Stimulated activated memory B cell treated with anti-CD40 and anti-IgM and Interleukin-4, amounts not matched to agents 10 μg/mL and 1 μg/mL and 100 μg/mL, for 72 hours (primary cell): Measurements from ENCODE around the gene DHRS7.

ENCODE experiments used
- ATAC-seq: fragments of 150-1000 bp; cut with Tn5 transposase; 2 replicates; pipeline ENCODE4 v1.10.0; 2021
- H3K27ac Mint-ChIP-seq: one replicate; pipeline ENCODE4 v1.8.0; 2022; ENCODE audit warnings: mild to moderate bottlenecking, mixed read lengths
- H3K27me3 Mint-ChIP-seq: one replicate; pipeline ENCODE4 v1.8.0; 2022; ENCODE audit warnings: mixed read lengths
- H3K36me3 Mint-ChIP-seq: one replicate; pipeline ENCODE4 v1.8.0; 2022; ENCODE audit warnings: mixed read lengths
- H3K4me1 Mint-ChIP-seq: one replicate; pipeline ENCODE4 v1.8.0; 2022; ENCODE audit warnings: mixed read lengths
- H3K4me3 Mint-ChIP-seq: one replicate; pipeline ENCODE4 v1.8.0; 2022; ENCODE audit warnings: mild to moderate bottlenecking, moderate library complexity, mixed read lengths
- H3K9me3 Mint-ChIP-seq: one replicate; pipeline ENCODE4 v1.8.0; 2022; ENCODE audit warnings: mixed read lengths

Gene DHRS7

GRCh38 chr14:60195179-60195810 lies 30.1 kb upstream of the DHRS7 start:
- ATAC-seq: peak; percentile 41
- H3K36me3 Mint-ChIP-seq: peaks cover 16% of the 10 kb centered on the region
- peaks cover 12% of the 10 kb centered on the region for H3K9me3 Mint-ChIP-seq
- H3K27ac Mint-ChIP-seq: no peak overlapping the region
- no peaks in the 10 kb centered on the region for H3K4me1 Mint-ChIP-seq
- H3K4me3 Mint-ChIP-seq: no peak overlapping the region
- peaks cover 10% of the 10 kb centered on the region for H3K27me3 Mint-ChIP-seq

GRCh38 chr14:60189923-60190840 lies 25.0 kb upstream of the DHRS7 start:
- Mint-ChIP-seq H3K27me3 (no peaks in the 10 kb centered on the region), H3K27ac (no peak overlapping the region), H3K9me3 (no peaks in the 10 kb centered on the region), H3K4me1 (peaks cover 5% of the 10 kb centered on the region), H3K4me3 (no peak overlapping the region), H3K36me3 (no peaks in the 10 kb centered on the region)
- ATAC-seq: peak; percentile 48

GRCh38 chr14:60188696-60189095 lies 23.5 kb upstream of the DHRS7 start:
- Mint-ChIP-seq H3K4me3 (no peak overlapping the region), H3K4me1 (peaks cover 11% of the 10 kb centered on the region), H3K36me3 (no peaks in the 10 kb centered on the region), H3K9me3 (no peaks in the 10 kb centered on the region), H3K27ac (no peak overlapping the region), H3K27me3 (no peaks in the 10 kb centered on the region)
- ATAC-seq: no peak

GRCh38 chr14:60188115-60188514 lies 22.9 kb upstream of the DHRS7 start:
- Mint-ChIP-seq H3K9me3 (no peaks in the 10 kb centered on the region), H3K4me3 (no peak overlapping the region), H3K27ac (no peak overlapping the region), H3K4me1 (peaks cover 11% of the 10 kb centered on the region), H3K27me3 (no peaks in the 10 kb centered on the region), H3K36me3 (no peaks in the 10 kb centered on the region)
- ATAC-seq: no peak

GRCh38 chr14:60184905-60185555 lies 19.8 kb upstream of the DHRS7 start:
- Mint-ChIP-seq H3K4me3 (no peak overlapping the region), H3K4me1 (peaks cover 11% of the 10 kb centered on the region), H3K27me3 (no peaks in the 10 kb centered on the region), H3K27ac (peak overlapping the region; percentile 81), H3K9me3 (peaks cover 3% of the 10 kb centered on the region), H3K36me3 (no peaks in the 10 kb centered on the region)
- no peak for ATAC-seq

GRCh38 chr14:60184146-60184904 lies 19.1 kb upstream of the DHRS7 start:
- H3K27ac Mint-ChIP-seq: peak overlapping the region; percentile 81
- peaks cover 3% of the 10 kb centered on the region for H3K9me3 Mint-ChIP-seq
- peaks cover 5% of the 10 kb centered on the region for H3K4me1 Mint-ChIP-seq
- no peak for ATAC-seq
- H3K36me3 Mint-ChIP-seq: no peaks in the 10 kb centered on the region
- no peaks in the 10 kb centered on the region for H3K27me3 Mint-ChIP-seq
- H3K4me3 Mint-ChIP-seq: peak overlapping the region; percentile 74

GRCh38 chr14:60183741-60184140 lies 18.5 kb upstream of the DHRS7 start:
- Mint-ChIP-seq H3K27ac (peak overlapping the region; percentile 81), H3K4me1 (peaks cover 5% of the 10 kb centered on the region), H3K27me3 (no peaks in the 10 kb centered on the region), H3K4me3 (peak overlapping the region; percentile 74), H3K36me3 (no peaks in the 10 kb centered on the region), H3K9me3 (peaks cover 3% of the 10 kb centered on the region)
- no peak for ATAC-seq

GRCh38 chr14:60183138-60183537 lies 17.9 kb upstream of the DHRS7 start:
- ATAC-seq: no peak
- Mint-ChIP-seq H3K27ac (peak overlapping the region; percentile 81), H3K4me1 (peaks cover 5% of the 10 kb centered on the region), H3K4me3 (no peak overlapping the region), H3K36me3 (no peaks in the 10 kb centered on the region), H3K27me3 (no peaks in the 10 kb centered on the region), H3K9me3 (peaks cover 6% of the 10 kb centered on the region)

GRCh38 chr14:60179431-60179869 lies 14.3 kb upstream of the DHRS7 start:
- H3K4me3 Mint-ChIP-seq: no peak overlapping the region
- peaks cover 6% of the 10 kb centered on the region for H3K9me3 Mint-ChIP-seq
- H3K4me1 Mint-ChIP-seq: peaks cover 10% of the 10 kb centered on the region
- H3K36me3 Mint-ChIP-seq: no peaks in the 10 kb centered on the region
- no peak for ATAC-seq
- no peaks in the 10 kb centered on the region for H3K27me3 Mint-ChIP-seq
- H3K27ac Mint-ChIP-seq: no peak overlapping the region

GRCh38 chr14:60178820-60179219 lies 13.6 kb upstream of the DHRS7 start:
- H3K36me3 Mint-ChIP-seq: no peaks in the 10 kb centered on the region
- H3K4me1 Mint-ChIP-seq: peaks cover 8% of the 10 kb centered on the region
- no peak overlapping the region for H3K4me3 Mint-ChIP-seq
- no peak overlapping the region for H3K27ac Mint-ChIP-seq
- H3K27me3 Mint-ChIP-seq: no peaks in the 10 kb centered on the region
- ATAC-seq: no peak
- H3K9me3 Mint-ChIP-seq: peaks cover 6% of the 10 kb centered on the region

GRCh38 chr14:60178164-60178563 lies 13.0 kb upstream of the DHRS7 start:
- H3K9me3 Mint-ChIP-seq: peaks cover 6% of the 10 kb centered on the region
- no peaks in the 10 kb centered on the region for H3K27me3 Mint-ChIP-seq
- no peaks in the 10 kb centered on the region for H3K36me3 Mint-ChIP-seq
- ATAC-seq: no peak
- H3K4me1 Mint-ChIP-seq: peaks cover 8% of the 10 kb centered on the region
- no peak overlapping the region for H3K4me3 Mint-ChIP-seq
- no peak overlapping the region for H3K27ac Mint-ChIP-seq

GRCh38 chr14:60175255-60175902 lies 10.2 kb upstream of the DHRS7 start:
- H3K27me3 Mint-ChIP-seq: no peaks in the 10 kb centered on the region
- H3K9me3 Mint-ChIP-seq: peaks cover 2% of the 10 kb centered on the region
- H3K36me3 Mint-ChIP-seq: no peaks in the 10 kb centered on the region
- peak; percentile 45 for ATAC-seq
- H3K4me1 Mint-ChIP-seq: peaks cover 8% of the 10 kb centered on the region
- no peak overlapping the region for H3K4me3 Mint-ChIP-seq
- H3K27ac Mint-ChIP-seq: no peak overlapping the region

GRCh38 chr14:60174352-60175254 lies 9.4 kb upstream of the DHRS7 start:
- ATAC-seq: no peak
- H3K36me3 Mint-ChIP-seq: no peaks in the 10 kb centered on the region
- H3K9me3 Mint-ChIP-seq: peaks cover 2% of the 10 kb centered on the region
- no peak overlapping the region for H3K4me3 Mint-ChIP-seq
- H3K27ac Mint-ChIP-seq: no peak overlapping the region
- H3K4me1 Mint-ChIP-seq: peaks cover 8% of the 10 kb centered on the region
- H3K27me3 Mint-ChIP-seq: no peaks in the 10 kb centered on the region

- H3K36me3 Mint-ChIP-seq: no peaks in the 10 kb centered on the region
- H3K27ac Mint-ChIP-seq: no peak overlapping the region
- H3K4me1 Mint-ChIP-seq: peaks cover 8% of the 10 kb centered on the region
- H3K27me3 Mint-ChIP-seq: no peaks in the 10 kb centered on the region
- no peaks in the 10 kb centered on the region for H3K9me3 Mint-ChIP-seq
- H3K4me3 Mint-ChIP-seq: no peak overlapping the region
- ATAC-seq: no peak
These were observed 6.5 kb upstream of the DHRS7 start for GRCh38 chr14:60171690-60172089.
